Vagina (tissue), 2 donors: ENCODE data around the gene ABCC8. TPM values are rescaled to one million over a fixed set of nuclear protein-coding genes. Genes with fewer than 3 reads are reported as not detected.

Source experiments
- DNase-seq, 2 donors: peaks; one replicate each; pipeline ENCODE4 v3.0.0-alpha.2; 2017; ENCODE audit errors: extremely low spot score in 2 of 2
- H3K27ac ChIP-seq: fragments of 200-600 bp; sonication (generic); one replicate; pipeline ENCODE4 v1.5.1; 2019
- H3K27me3 ChIP-seq: fragments of 200-600 bp; sonication (generic); one replicate; pipeline ENCODE4 v1.5.1; 2019
- H3K36me3 ChIP-seq, 2 donors: fragments of 200-600 bp; sonication (generic); one replicate each; pipeline ENCODE4 v1.5.1; 2017 to 2019
- H3K4me1 ChIP-seq: fragments of 200-600 bp; sonication (generic); one replicate; pipeline ENCODE4 v1.5.1; 2019
- H3K4me3 ChIP-seq, 2 donors: fragments of 200-600 bp; sonication (generic); 1 replicate in 1 of 2; 2 replicates in 1 of 2; pipeline ENCODE4 v1.5.1; 2016 to 2019
- H3K9me3 ChIP-seq: fragments of 200-600 bp; sonication (generic); one replicate; pipeline ENCODE4 v1.5.1; 2019
- CTCF ChIP-seq, 3 experiments: fragments of 450-650 bp in 2 of 3; fragments of 200-600 bp in 1 of 3; sonication (generic) in 1 of 3; IDR thresholded peaks; one replicate each; pipeline ENCODE4 v1.5.1; 2017 to 2019; ENCODE audit warnings: antibody characterized with exemption in 3 of 3, mild to moderate bottlenecking in 2 of 3, moderate library complexity in 2 of 3
- POLR2A ChIP-seq, 2 donors: fragments of 450-650 bp; IDR thresholded peaks; one replicate each; pipeline ENCODE4 v1.6.1; 2017; ENCODE audit warnings: antibody characterized with exemption in 2 of 2, mild to moderate bottlenecking in 2 of 2, moderate library complexity in 2 of 2
- POLR2AphosphoS5 ChIP-seq, 2 donors: sonication (generic); formaldehyde crosslinking; IDR thresholded peaks; one replicate each; pipeline ENCODE4 v1.9.0; 2017; ENCODE audit warnings: antibody characterized with exemption in 2 of 2, mild to moderate bottlenecking in 2 of 2, low read depth in 1 of 2; ENCODE audit not compliant: insufficient read depth in 1 of 2
- intact Hi-C: fragments of 100-400 bp; cut with DNase I; formaldehyde crosslinking; loops from one replicate; pipeline ENCODE4 v1.15.1; 2023
- total RNA-seq: library from RNA; depleted of rRNA; stranded (reverse); fragments of >200 nt; gene quantifications from one replicate; pipeline ENCODE4 v1.2.3, GENCODE V29; 2016

The ABCC8 gene
- total RNA-seq, 1 donor from 2014 or later, result 13.0 TPM

GRCh38 chr11:17418444-17419081, 58.1 kb downstream of the ABCC8 start:
- no peaks in the 10 kb centered on the region for H3K27me3 ChIP-seq
- TF ChIP-seq CTCF (IDR thresholded peaks at IDR 0.05), result no peak
- no peak for TF ChIP-seq POLR2AphosphoS5 (IDR thresholded peaks at IDR 0.05; ENCODE audit: insufficient read depth in 1 of 2, low read depth in 1 of 2)
- TF ChIP-seq POLR2A (IDR thresholded peaks at IDR 0.05), result no peak
- DNase-seq, result no peak
- intact Hi-C loops, result no loop called here
- no peaks in the 10 kb centered on the region for H3K9me3 ChIP-seq
- H3K36me3 ChIP-seq, result no peaks in the 10 kb centered on the region
- H3K4me3 ChIP-seq, result no peak overlapping the region
- H3K4me1 ChIP-seq, result no peaks in the 10 kb centered on the region
- H3K27ac ChIP-seq, result no peak overlapping the region

DNA sequence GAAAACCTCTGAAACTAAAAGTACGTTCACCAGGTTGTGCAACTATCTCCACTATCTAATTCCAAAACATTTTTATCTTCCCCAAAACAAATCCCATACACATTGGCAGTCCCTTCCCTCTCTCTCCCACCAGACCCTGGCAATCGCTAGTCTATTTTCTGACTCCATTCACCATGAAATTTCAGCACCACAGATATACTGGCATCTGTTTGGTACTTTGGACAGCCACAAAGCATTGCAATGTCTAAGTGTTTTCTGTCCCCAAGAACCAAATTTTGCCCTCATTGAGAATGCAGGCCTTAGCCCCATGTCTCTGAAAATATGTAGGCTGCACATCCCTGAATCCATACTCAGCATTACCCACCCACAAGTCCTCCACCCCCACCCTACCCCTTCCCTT, 60.2 kb downstream of the ABCC8 start:
- H3K4me3 ChIP-seq, result no peak overlapping the region
- no peak for DNase-seq
- H3K27me3 ChIP-seq, result no peaks in the 10 kb centered on the region
- intact Hi-C loops, result no loop called here
- H3K9me3 ChIP-seq, result no peaks in the 10 kb centered on the region
- no peaks in the 10 kb centered on the region for H3K4me1 ChIP-seq
- no peaks in the 10 kb centered on the region for H3K36me3 ChIP-seq
- TF ChIP-seq POLR2A (IDR thresholded peaks at IDR 0.05) (no peak), CTCF (IDR thresholded peaks at IDR 0.05) (no peak), POLR2AphosphoS5 (IDR thresholded peaks at IDR 0.05; ENCODE audit: insufficient read depth in 1 of 2, low read depth in 1 of 2) (no peak)
- H3K27ac ChIP-seq, result no peak overlapping the region

- Histone ChIP-seq H3K9me3 (no peaks in the 10 kb centered on the region), H3K27me3 (no peaks in the 10 kb centered on the region), H3K4me3 (no peak overlapping the region), H3K36me3 (no peaks in the 10 kb centered on the region), H3K27ac (no peak overlapping the region), H3K4me1 (no peaks in the 10 kb centered on the region)
- no peak for TF ChIP-seq POLR2A (IDR thresholded peaks at IDR 0.05)
- intact Hi-C loops, result no loop called here
- DNase-seq, result no peak
Observed at GRCh38 chr11:17415523-17416104, 61.0 kb downstream of the ABCC8 start.

DNA sequence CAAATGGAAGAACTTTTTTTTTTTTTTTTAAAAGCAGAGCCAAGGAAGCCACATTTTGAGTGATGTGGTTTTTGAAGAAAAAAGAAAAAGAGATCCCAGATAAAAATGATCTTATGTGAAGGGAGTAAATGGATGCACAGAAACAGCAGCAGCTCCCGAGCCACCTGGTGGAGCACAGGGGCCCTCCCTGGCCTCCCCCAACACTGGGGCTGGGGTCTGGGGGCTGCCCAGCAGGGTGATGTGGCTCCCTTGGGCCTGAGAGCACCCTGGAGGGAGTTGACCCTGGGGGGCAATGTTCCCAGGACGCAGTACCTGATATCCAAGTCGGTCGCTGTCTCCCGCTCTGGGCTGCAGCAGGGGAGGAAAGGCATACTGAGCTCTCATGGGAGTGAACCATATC, 61.7 kb downstream of the ABCC8 start:
- intact Hi-C loops, result no loop called here
- Histone ChIP-seq H3K36me3 (no peaks in the 10 kb centered on the region), H3K27ac (no peak overlapping the region), H3K4me3 (no peak overlapping the region), H3K4me1 (no peaks in the 10 kb centered on the region), H3K9me3 (no peaks in the 10 kb centered on the region), H3K27me3 (no peaks in the 10 kb centered on the region)
- TF ChIP-seq POLR2A (IDR thresholded peaks at IDR 0.05) (no peak), POLR2AphosphoS5 (IDR thresholded peaks at IDR 0.05; ENCODE audit: insufficient read depth in 1 of 2, low read depth in 1 of 2) (no peak), CTCF (IDR thresholded peaks at IDR 0.05) (no peak)
- DNase-seq, result no peak

- TF ChIP-seq POLR2A (IDR thresholded peaks at IDR 0.05), result no peak
- no peak for TF ChIP-seq POLR2AphosphoS5 (IDR thresholded peaks at IDR 0.05; ENCODE audit: insufficient read depth in 1 of 2, low read depth in 1 of 2)
- no peak for TF ChIP-seq CTCF (IDR thresholded peaks at IDR 0.05)
- no peaks in the 10 kb centered on the region for H3K27me3 ChIP-seq
- DNase-seq, result no peak
- intact Hi-C loops, result no loop called here
- no peaks in the 10 kb centered on the region for H3K9me3 ChIP-seq
- no peaks in the 10 kb centered on the region for H3K36me3 ChIP-seq
- H3K4me1 ChIP-seq, result no peaks in the 10 kb centered on the region
- no peak overlapping the region for H3K4me3 ChIP-seq
- H3K27ac ChIP-seq, result no peak overlapping the region
Observed at GRCh38 chr11:17414317-17414737, 62.3 kb downstream of the ABCC8 start.
